ENCODE measurements around the gene PTPRM. TPM values are rescaled to one million over a fixed set of nuclear protein-coding genes. Genes with fewer than 3 reads are reported as not detected.

PTPRM gene
- total RNA-seq, 4 donors from 2014 or later = 22.5 to 92.5 (median 39.2) TPM

- Histone ChIP-seq H3K9me3 (no peaks in the 10 kb centered on the region), H3K4me1 (no peaks in the 10 kb centered on the region), H3K27ac (no peak overlapping the region), H3K36me3 (no peaks in the 10 kb centered on the region), H3K27me3 (no peaks in the 10 kb centered on the region), H3K4me3 (no peak overlapping the region)
- no peak for TF ChIP-seq EP300 (IDR thresholded peaks at IDR 0.05; ENCODE audit: low read depth)
- no peak for TF ChIP-seq POLR2A (IDR thresholded peaks at IDR 0.05)
- TF ChIP-seq CTCF (IDR thresholded peaks at IDR 0.05) = no peak
- TF ChIP-seq POLR2AphosphoS5 (IDR thresholded peaks at IDR 0.05) = no peak
- WGBS, 2 donors (ENCODE audit: low coverage in 1 of 2) = 86% methylated on average over 3 of the region's 3 CpGs; no CpG with 5 or more reads in 1 of the 2 donors
- no peak for DNase-seq
- intact Hi-C loops (cut with DNase I; ENCODE audit: low total_unique reads) = no loop called here
- in situ Hi-C loops (cut with MboI; ENCODE audit: low pct_ligation_motif_present in 1 of 4, low pct_unique_long_range_greater_than_20kb in 1 of 4, low sequenced_read_pairs in 3 of 4) = no loop called here
Measured at GRCh38 chr18:7668392-7668791, 101.3 kb downstream of the PTPRM start.

GRCh38 chr18:7669361-7669760, 102.2 kb downstream of the PTPRM start:
- no peak for TF ChIP-seq POLR2A (IDR thresholded peaks at IDR 0.05)
- TF ChIP-seq EP300 (IDR thresholded peaks at IDR 0.05; ENCODE audit: low read depth) = no peak
- TF ChIP-seq POLR2AphosphoS5 (IDR thresholded peaks at IDR 0.05) = no peak
- no peak for TF ChIP-seq CTCF (IDR thresholded peaks at IDR 0.05)
- no peaks in the 10 kb centered on the region for H3K36me3 ChIP-seq
- H3K27me3 ChIP-seq = no peaks in the 10 kb centered on the region
- in situ Hi-C loops (cut with MboI; ENCODE audit: low pct_ligation_motif_present in 1 of 4, low pct_unique_long_range_greater_than_20kb in 1 of 4, low sequenced_read_pairs in 3 of 4) = no loop called here
- intact Hi-C loops (cut with DNase I; ENCODE audit: low total_unique reads) = no loop called here
- H3K4me3 ChIP-seq = no peak overlapping the region
- WGBS, 2 donors (ENCODE audit: low coverage in 1 of 2) = 76 to 83% methylated on average over 3 of the region's 3 CpGs
- no peak for DNase-seq
- no peak overlapping the region for H3K27ac ChIP-seq
- H3K4me1 ChIP-seq = no peaks in the 10 kb centered on the region
- H3K9me3 ChIP-seq = no peaks in the 10 kb centered on the region

GRCh38 chr18:7671105-7671504, 104.0 kb downstream of the PTPRM start:
- intact Hi-C loops (cut with DNase I; ENCODE audit: low total_unique reads) = no loop called here
- Histone ChIP-seq H3K36me3 (no peaks in the 10 kb centered on the region), H3K27me3 (no peaks in the 10 kb centered on the region), H3K9me3 (no peaks in the 10 kb centered on the region), H3K27ac (no peak overlapping the region), H3K4me1 (no peaks in the 10 kb centered on the region), H3K4me3 (no peak overlapping the region)
- TF ChIP-seq CTCF (IDR thresholded peaks at IDR 0.05) (no peak), POLR2A (IDR thresholded peaks at IDR 0.05) (no peak), EP300 (IDR thresholded peaks at IDR 0.05; ENCODE audit: low read depth) (no peak)
- WGBS, 2 donors (ENCODE audit: low coverage in 1 of 2) = 66 to 71% methylated on average over 2 of the region's 2 CpGs
- in situ Hi-C loops (cut with MboI; ENCODE audit: low pct_ligation_motif_present in 1 of 4, low pct_unique_long_range_greater_than_20kb in 1 of 4, low sequenced_read_pairs in 3 of 4) = no loop called here
- DNase-seq = no peak

- in situ Hi-C loops (cut with MboI; ENCODE audit: low pct_ligation_motif_present in 1 of 4, low pct_unique_long_range_greater_than_20kb in 1 of 4, low sequenced_read_pairs in 3 of 4) (no loop called here), intact Hi-C loops (cut with DNase I; ENCODE audit: low total_unique reads) (no loop called here)
- TF ChIP-seq CTCF (IDR thresholded peaks at IDR 0.05) (no peak), POLR2A (IDR thresholded peaks at IDR 0.05) (no peak), EP300 (IDR thresholded peaks at IDR 0.05; ENCODE audit: low read depth) (no peak), POLR2AphosphoS5 (IDR thresholded peaks at IDR 0.05) (no peak)
- H3K36me3 ChIP-seq = no peaks in the 10 kb centered on the region
- WGBS, 2 donors (ENCODE audit: low coverage in 1 of 2) = 67 to 86% methylated on average over 5 to 8 of the region's 8 CpGs
- no peaks in the 10 kb centered on the region for H3K9me3 ChIP-seq
- DNase-seq = no peak
- H3K4me1 ChIP-seq = no peaks in the 10 kb centered on the region
- no peak overlapping the region for H3K27ac ChIP-seq
- H3K4me3 ChIP-seq = no peak overlapping the region
- H3K27me3 ChIP-seq = no peaks in the 10 kb centered on the region
Measured at GRCh38 chr18:7676253-7676873, 109.2 kb downstream of the PTPRM start.
